A549 (cell line): ENCODE results near the gene DHDH.
A peak's percentile ranks its signal among the peaks of the same experiment; 100 is the strongest.

Source experiments
- BCL3 ChIP-seq: fragments of >200 bp; sonication (Bioruptor Twin); formaldehyde crosslinking; IDR thresholded peaks from 3 replicates; pipeline ENCODE4 v1.6.1; 2016
- CBX8 ChIP-seq: fragments of 200-600 bp; sonication (generic); IDR thresholded peaks from 2 replicates; pipeline ENCODE4 v1.6.1; 2016
- CHD2 ChIP-seq: fragments of 150-350 bp; IDR thresholded peaks from 2 replicates; pipeline ENCODE4 v1.6.1; 2014; ENCODE audit warnings: low read length; ENCODE audit not compliant: partially characterized antibody
- CTCF ChIP-seq: fragments of >200 bp; sonication (Bioruptor Twin); formaldehyde crosslinking; IDR thresholded peaks from 3 replicates; pipeline ENCODE4 v1.5.1; 2016
- EP300 ChIP-seq, 2 experiments: fragments of >200 bp; sonication (Bioruptor Twin); formaldehyde crosslinking; IDR thresholded peaks; 2 replicates in 1 of 2; 3 replicates in 1 of 2; pipeline ENCODE4 v1.6.1; 2016 to 2017
- ESRRA ChIP-seq: fragments of 150-350 bp; IDR thresholded peaks from 2 replicates; pipeline ENCODE4 v1.6.1; 2014; ENCODE audit warnings: mild to moderate bottlenecking, low read length, borderline replicate concordance
- FOXS1 ChIP-seq: fragments of 250-450 bp; sonication (Bioruptor Pico); IDR thresholded peaks from 2 replicates; pipeline ENCODE4 v1.5.0; 2020; ENCODE audit warnings: mild to moderate bottlenecking, moderate library complexity
- JUN ChIP-seq, 2 experiments: fragments of >200 bp; sonication (Bioruptor Twin); formaldehyde crosslinking; IDR thresholded peaks; 2 replicates in 1 of 2; 3 replicates in 1 of 2; pipeline ENCODE4 v1.6.1; 2016 to 2017
- JUNB ChIP-seq: fragments of >200 bp; sonication (Bioruptor Twin); formaldehyde crosslinking; IDR thresholded peaks from 2 replicates; pipeline ENCODE4 v1.6.1; 2016
- POLR2A ChIP-seq: IDR thresholded peaks from 2 replicates; pipeline ENCODE4 v1.6.1; 2012; ENCODE audit warnings: mild to moderate bottlenecking, low read length
- REST ChIP-seq: fragments of 200-600 bp; sonication (generic); IDR thresholded peaks from 2 replicates; pipeline ENCODE4 v1.6.1; 2016; ENCODE audit warnings: antibody characterized with exemption, mild to moderate bottlenecking, moderate library complexity
- RNF2 ChIP-seq: fragments of 200-600 bp; sonication (generic); IDR thresholded peaks from 2 replicates; pipeline ENCODE4 v1.6.1; 2016; ENCODE audit warnings: low read depth, mild to moderate bottlenecking, antibody characterized with exemption, moderate library complexity, borderline replicate concordance
- ZSCAN20 ChIP-seq: fragments of 250-450 bp; sonication (Bioruptor Pico); IDR thresholded peaks from 2 replicates; pipeline ENCODE4 v1.8.0; 2022; ENCODE audit warnings: mild to moderate bottlenecking, moderate library complexity

GRCh38 chr19:48933382-48933932 is at the start of gene DHDH:
- TF ChIP-seq EP300 (IDR thresholded peaks at IDR 0.05), result no peak
- TF ChIP-seq CTCF, result no peak
- no peak for TF ChIP-seq BCL3
- TF ChIP-seq REST, result no peak
- no peak for TF ChIP-seq JUNB
- TF ChIP-seq ZSCAN20 (CRISPR knock-in tag), result no peak
- no peak for TF ChIP-seq CBX8
- no peak for TF ChIP-seq FOXS1 (CRISPR knock-in tag)
- TF ChIP-seq CHD2, result no peak
- TF ChIP-seq RNF2, result no peak
- peak; percentile 61 for TF ChIP-seq POLR2A
- TF ChIP-seq JUN (IDR thresholded peaks at IDR 0.05), result 0 out of 5 replicates have a peak, but pooled peaks of 1 of the 2 experiments have one; percentile 36
- no peak for TF ChIP-seq ESRRA
